ENCODE measurements around the gene AIP. TPM values are rescaled to one million over a fixed set of nuclear protein-coding genes. Genes with fewer than 3 reads are reported as not detected.
"Not testable (repeated sequence)": the region's sequence is repeated elsewhere in the genome, so short reads cannot be mapped to it uniquely, and the experiment has no call there.

Gene AIP
- total RNA-seq, 2 experiments from 2014 or later, result 142 to 144 TPM

DNA sequence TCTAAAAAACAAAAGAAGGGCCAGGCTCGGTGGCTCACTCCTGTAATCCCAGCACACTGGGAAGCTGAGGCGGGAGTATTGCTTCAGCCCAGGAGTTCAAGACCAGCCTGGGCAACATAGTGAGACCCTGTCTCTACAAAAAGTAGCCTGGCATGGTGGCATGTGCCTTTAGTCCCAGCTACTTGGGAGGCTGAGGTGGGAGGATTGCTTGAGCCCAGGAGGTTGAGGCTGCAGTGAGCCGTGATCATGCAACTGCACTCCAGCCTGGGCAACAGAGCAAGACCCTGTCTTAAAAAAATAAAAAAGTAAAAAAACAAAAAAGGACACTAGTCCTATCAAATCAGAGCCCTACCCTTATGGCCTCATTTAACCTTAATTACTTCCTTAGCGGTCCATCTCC is 28.7 kb downstream of the AIP start:
- POLR2A ChIA-PET; H3K9me3 Mint-ChIP-seq (ENCODE audit: low read depth); CTCF ChIA-PET; intact Hi-C loops (cut with DNase I, micrococcal nuclease); H3K27me3 Mint-ChIP-seq; DNase-seq; ATAC-seq; H3K27ac Mint-ChIP-seq; H3K4me3 Mint-ChIP-seq: not testable (repeated sequence)
- peaks cover 15% of the 10 kb centered on the region for H3K4me1 Mint-ChIP-seq
- H3K36me3 Mint-ChIP-seq (ENCODE audit: low read depth), result peaks cover 11% of the 10 kb centered on the region

DNA sequence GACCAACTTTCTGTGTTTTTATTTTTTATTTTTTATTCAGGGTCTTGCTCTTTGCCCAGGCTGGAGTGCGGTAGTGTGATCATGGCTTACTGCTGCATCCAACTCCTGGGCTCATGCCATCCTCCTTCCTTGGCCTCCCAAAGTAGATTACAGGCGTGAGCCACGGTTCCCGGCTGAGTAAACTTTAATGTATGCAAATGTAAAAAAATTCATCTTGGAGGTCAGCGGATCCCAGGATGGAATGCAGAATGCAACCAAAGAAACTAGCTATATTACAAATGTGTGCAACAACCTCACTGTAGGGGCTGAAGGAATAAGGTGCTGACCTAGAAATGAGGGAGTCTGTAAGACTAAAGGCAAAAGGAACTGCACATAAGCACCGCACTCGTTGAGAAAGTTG is 31.3 kb downstream of the AIP start:
- CTCF ChIA-PET, result interaction anchor here (1.3 kb wide), 1 partner anchor 20 kb away, joined by 3 read pairs; no protein-coding TSS in a partner anchor

GRCh38 chr11:67516806-67517205 is 34.0 kb downstream of the AIP start:
- POLR2A ChIA-PET, result no interaction called here

More for the DNA sequence above, 31.3 kb downstream of the AIP start:
- Mint-ChIP-seq H3K9me3 (ENCODE audit: low read depth) (no peaks in the 10 kb centered on the region), H3K36me3 (ENCODE audit: low read depth) (no peaks in the 10 kb centered on the region), H3K27ac (no peak overlapping the region), H3K27me3 (peaks cover 2% of the 10 kb centered on the region), H3K4me3 (no peak overlapping the region), H3K4me1 (peaks cover 2% of the 10 kb centered on the region)
- no peak for DNase-seq
- intact Hi-C loops (cut with DNase I, micrococcal nuclease), result no loop called here
- POLR2A ChIA-PET, result no interaction called here
- ATAC-seq, result no peak

GRCh38 chr11:67517784-67518552 is 35.1 kb downstream of the AIP start:
- H3K4me3 Mint-ChIP-seq, result no peak overlapping the region
- ChIA-PET CTCF (interaction anchor here (1.1 kb wide), 1 partner anchor 117 kb away, joined by 3 read pairs; the partner anchor contains the start of gene PPP1CA), POLR2A (interaction anchor here (0.6 kb wide), 1 partner anchor 25 kb away, joined by 4 read pairs; no protein-coding TSS in a partner anchor)
- ATAC-seq (no peak), DNase-seq (no peak)
- no peaks in the 10 kb centered on the region for H3K36me3 Mint-ChIP-seq (ENCODE audit: low read depth)
- no peak overlapping the region for H3K27ac Mint-ChIP-seq
- H3K4me1 Mint-ChIP-seq, result no peaks in the 10 kb centered on the region
- H3K27me3 Mint-ChIP-seq, result peaks cover 2% of the 10 kb centered on the region
- intact Hi-C loops (cut with DNase I, micrococcal nuclease), result no loop called here
- H3K9me3 Mint-ChIP-seq (ENCODE audit: low read depth), result no peaks in the 10 kb centered on the region

More at GRCh38 chr11:67516806-67517205, 34.0 kb downstream of the AIP start:
- Mint-ChIP-seq H3K4me3 (no peak overlapping the region), H3K27ac (no peak overlapping the region), H3K27me3 (peaks cover 2% of the 10 kb centered on the region), H3K9me3 (ENCODE audit: low read depth) (no peaks in the 10 kb centered on the region), H3K4me1 (no peaks in the 10 kb centered on the region), H3K36me3 (ENCODE audit: low read depth) (no peaks in the 10 kb centered on the region)
- CTCF ChIA-PET, result no interaction called here
- ATAC-seq (no peak), DNase-seq (no peak)
- intact Hi-C loops (cut with DNase I, micrococcal nuclease), result no loop called here

- Mint-ChIP-seq H3K4me1 (no peaks in the 10 kb centered on the region), H3K27ac (no peak overlapping the region), H3K27me3 (no peaks in the 10 kb centered on the region), H3K36me3 (ENCODE audit: low read depth) (no peaks in the 10 kb centered on the region), H3K9me3 (ENCODE audit: low read depth) (no peaks in the 10 kb centered on the region), H3K4me3 (no peak overlapping the region)
- intact Hi-C loops (cut with DNase I, micrococcal nuclease), result no loop called here
- ATAC-seq (no peak), DNase-seq (no peak)
- ChIA-PET POLR2A (no interaction called here), CTCF (interaction anchor here (0.7 kb wide), 1 partner anchor 81 kb away, joined by 3 read pairs; no protein-coding TSS in a partner anchor)
These were observed 36.9 kb downstream of the AIP start for GRCh38 chr11:67519726-67520125.

GRCh38 chr11:67520856-67521824 is 38.3 kb downstream of the AIP start:
- H3K27me3 Mint-ChIP-seq, result no peaks in the 10 kb centered on the region
- CTCF ChIA-PET, result interaction anchor here (1.5 kb wide), 1 partner anchor 170 kb away, joined by 3 read pairs; no protein-coding TSS in a partner anchor
- H3K9me3 Mint-ChIP-seq (ENCODE audit: low read depth), result no peaks in the 10 kb centered on the region
- ATAC-seq (no peak), DNase-seq (no peak)
- H3K27ac Mint-ChIP-seq, result no peak overlapping the region
- no peak overlapping the region for H3K4me3 Mint-ChIP-seq
- H3K36me3 Mint-ChIP-seq (ENCODE audit: low read depth), result no peaks in the 10 kb centered on the region
- POLR2A ChIA-PET, result no interaction called here
- H3K4me1 Mint-ChIP-seq, result no peaks in the 10 kb centered on the region
- intact Hi-C loops (cut with DNase I, micrococcal nuclease), result no loop called here

GRCh38 chr11:67521924-67522323 is 39.1 kb downstream of the AIP start:
- H3K4me3 Mint-ChIP-seq, result no peak overlapping the region
- H3K9me3 Mint-ChIP-seq (ENCODE audit: low read depth), result no peaks in the 10 kb centered on the region
- no peak overlapping the region for H3K27ac Mint-ChIP-seq
- ChIA-PET CTCF (interaction anchor here (0.7 kb wide), 1 partner anchor 37 kb away, joined by 3 read pairs; no protein-coding TSS in a partner anchor), POLR2A (no interaction called here)
- intact Hi-C loops (cut with DNase I, micrococcal nuclease), result no loop called here
- ATAC-seq (no peak), DNase-seq (no peak)
- no peaks in the 10 kb centered on the region for H3K36me3 Mint-ChIP-seq (ENCODE audit: low read depth)
- no peaks in the 10 kb centered on the region for H3K27me3 Mint-ChIP-seq
- no peaks in the 10 kb centered on the region for H3K4me1 Mint-ChIP-seq

GRCh38 chr11:67522338-67522737 is 39.5 kb downstream of the AIP start:
- H3K27me3 Mint-ChIP-seq, result peaks cover 3% of the 10 kb centered on the region
- intact Hi-C loops (cut with DNase I, micrococcal nuclease), result no loop called here
- no peaks in the 10 kb centered on the region for H3K36me3 Mint-ChIP-seq (ENCODE audit: low read depth)
- ChIA-PET POLR2A (no interaction called here), CTCF (interaction anchor here (0.7 kb wide), 1 partner anchor 38 kb away, joined by 3 read pairs; no protein-coding TSS in a partner anchor)
- no peaks in the 10 kb centered on the region for H3K4me1 Mint-ChIP-seq
- DNase-seq, result no peak
- ATAC-seq, result no peak
- H3K9me3 Mint-ChIP-seq (ENCODE audit: low read depth), result no peaks in the 10 kb centered on the region
- H3K4me3 Mint-ChIP-seq, result no peak overlapping the region
- H3K27ac Mint-ChIP-seq, result no peak overlapping the region

DNA sequence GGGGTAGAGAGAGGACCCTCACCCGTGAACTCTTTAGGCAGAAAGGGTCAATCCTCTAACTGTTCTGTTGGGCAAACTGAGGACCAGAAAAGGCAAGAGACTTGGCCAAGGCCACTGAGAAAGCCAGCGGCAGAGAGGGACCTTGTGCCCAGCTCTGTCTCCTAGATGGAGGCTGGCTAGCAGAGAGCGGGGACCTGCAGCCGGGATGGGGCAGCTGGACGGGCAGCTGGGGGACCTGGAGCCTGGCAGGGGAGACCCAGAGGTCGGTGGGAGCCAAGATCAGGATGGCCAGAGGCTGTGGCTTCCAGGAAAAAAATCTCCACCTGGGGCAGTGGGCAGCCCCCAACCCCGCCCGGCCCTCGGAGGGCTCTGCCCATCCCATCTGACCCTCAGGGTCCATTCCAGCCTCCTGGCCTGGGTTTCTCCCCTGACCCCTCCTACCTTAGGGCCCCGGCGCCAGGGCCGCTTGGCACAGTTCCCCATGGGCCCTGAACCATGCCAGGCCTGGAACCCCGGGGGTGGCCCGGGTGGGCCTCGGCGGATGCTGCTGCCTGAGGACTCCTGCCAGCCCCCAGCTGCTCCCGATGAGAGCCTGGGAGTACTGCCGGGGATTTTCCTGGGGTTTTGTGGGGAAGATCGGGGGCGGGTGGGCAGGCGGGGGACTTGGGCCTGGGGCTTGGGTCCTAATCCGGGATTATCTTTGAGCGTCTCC is 40.2 kb downstream of the AIP start, which contains the start of gene CABP2:
TSS of gene CABP2 (minus strand) at position 603 of the 712 bp plus-strand sequence. CDS start at position 483, 120 bp downstream.
- intact Hi-C loops (cut with DNase I, micrococcal nuclease), result no loop called here
- H3K36me3 Mint-ChIP-seq (ENCODE audit: low read depth), result no peaks in the 10 kb centered on the region
- no peaks in the 10 kb centered on the region for H3K9me3 Mint-ChIP-seq (ENCODE audit: low read depth)
- ChIA-PET CTCF (interaction anchor here (0.7 kb wide), 1 partner anchor 38 kb away, joined by 3 read pairs; no protein-coding TSS in a partner anchor), POLR2A (no interaction called here)
- no peak for ATAC-seq
- no peak for DNase-seq
- no peaks in the 10 kb centered on the region for H3K4me1 Mint-ChIP-seq
- H3K27me3 Mint-ChIP-seq, result peaks cover 5% of the 10 kb centered on the region
- H3K27ac Mint-ChIP-seq, result no peak within 1 kb of the TSS
- no peak within 1 kb of the TSS for H3K4me3 Mint-ChIP-seq

DNA sequence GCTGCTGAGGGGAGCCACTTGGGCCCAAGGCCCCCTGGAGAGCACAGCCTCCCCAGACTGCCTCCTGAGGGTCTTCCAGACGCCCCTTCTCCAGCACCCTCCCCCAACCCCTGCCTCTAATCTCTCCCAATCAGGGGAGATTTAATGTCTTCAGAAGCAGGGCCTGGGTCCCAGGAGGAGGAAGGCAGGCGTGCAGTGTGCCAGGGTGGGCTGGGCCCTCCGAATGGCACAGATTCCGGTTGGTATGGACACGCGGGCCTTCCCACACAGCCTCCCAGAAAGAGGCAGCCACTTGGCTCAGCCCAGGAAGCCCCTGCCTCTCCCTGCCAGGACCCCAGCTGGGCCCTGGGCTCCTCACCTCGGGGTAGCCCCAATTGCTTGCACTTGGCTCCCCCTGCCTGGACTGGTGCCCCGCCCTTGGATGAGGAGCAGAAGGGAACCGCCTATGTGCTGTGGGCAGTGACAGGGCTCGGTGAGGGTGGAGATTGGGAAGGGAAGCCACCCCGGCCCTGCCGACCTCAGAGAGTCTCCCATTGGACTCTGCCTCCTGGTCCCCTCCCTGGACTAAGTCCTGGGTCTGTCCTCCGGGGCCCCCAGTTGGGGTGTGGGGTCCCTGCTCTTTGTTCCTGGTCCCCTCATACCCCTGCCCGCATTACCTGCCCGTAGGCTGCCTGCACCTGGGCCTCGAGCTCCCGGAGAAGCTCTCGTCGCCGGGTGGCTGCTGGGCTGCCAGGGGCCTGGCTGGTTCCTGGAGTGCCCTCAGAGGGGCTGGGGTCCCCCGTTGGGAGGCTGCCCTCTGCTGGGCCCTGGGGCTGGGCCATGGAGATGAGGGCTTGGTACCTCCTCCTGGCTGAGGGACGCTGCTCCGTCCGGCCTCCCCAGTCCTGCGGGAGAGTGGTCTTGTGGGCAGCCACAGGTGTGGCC is 41.0 kb downstream of the AIP start:
- Mint-ChIP-seq H3K27ac (no peak overlapping the region), H3K4me3 (no peak overlapping the region), H3K4me1 (no peaks in the 10 kb centered on the region), H3K9me3 (ENCODE audit: low read depth) (no peaks in the 10 kb centered on the region), H3K27me3 (peaks cover 5% of the 10 kb centered on the region), H3K36me3 (ENCODE audit: low read depth) (no peaks in the 10 kb centered on the region)
- ATAC-seq (no peak), DNase-seq (no peak)
- intact Hi-C loops (cut with DNase I, micrococcal nuclease), result no loop called here
- ChIA-PET CTCF (interaction anchor here (0.6 kb wide), 1 partner anchor 25 kb away, joined by 3 read pairs; no protein-coding TSS in a partner anchor), POLR2A (no interaction called here)
